Ishikawa (cell line): ENCODE data around the gene IFI27.

Experiments used
- CEBPB ChIP-seq: IDR thresholded peaks from 2 replicates; pipeline ENCODE4 v1.6.1; 2012
- CREB1 ChIP-seq: IDR thresholded peaks from 2 replicates; pipeline ENCODE4 v1.6.1; 2012; ENCODE audit warnings: low read depth
- EGR1 ChIP-seq: IDR thresholded peaks from 2 replicates; pipeline ENCODE4 v1.6.1; 2012
- EP300 ChIP-seq: IDR thresholded peaks from 2 replicates; pipeline ENCODE4 v1.6.1; 2012; ENCODE audit warnings: borderline replicate concordance
- FOXM1 ChIP-seq: IDR thresholded peaks from 2 replicates; pipeline ENCODE4 v1.6.1; 2012; ENCODE audit warnings: low read depth, borderline replicate concordance
- NFIC ChIP-seq: IDR thresholded peaks from 2 replicates; pipeline ENCODE4 v1.6.1; 2012
- RAD21 ChIP-seq: IDR thresholded peaks from 2 replicates; pipeline ENCODE4 v1.6.1; 2012; ENCODE audit warnings: low read depth
- TAF1 ChIP-seq: IDR thresholded peaks from 2 replicates; pipeline ENCODE4 v1.6.1; 2012; ENCODE audit warnings: low read depth, mild to moderate bottlenecking
- TCF12 ChIP-seq: IDR thresholded peaks from 2 replicates; pipeline ENCODE4 v1.6.1; 2012; ENCODE audit warnings: low read depth
- TEAD4 ChIP-seq: IDR thresholded peaks from 2 replicates; pipeline ENCODE4 v1.6.1; 2012
- YY1 ChIP-seq: IDR thresholded peaks from 2 replicates; pipeline ENCODE4 v1.6.1; 2012; ENCODE audit warnings: low read depth
- ZBTB7A ChIP-seq: IDR thresholded peaks from 2 replicates; pipeline ENCODE4 v1.6.1; 2012; ENCODE audit warnings: low read depth
- TF ChIP-seq, protein P1 (sequence below): IDR thresholded peaks from 2 replicates; pipeline ENCODE4 v1.6.1; 2012; ENCODE audit warnings: low read depth, mild to moderate bottlenecking
- TF ChIP-seq, protein P2 (sequence below): IDR thresholded peaks from 2 replicates; pipeline ENCODE4 v1.6.1; 2012
- TF ChIP-seq, protein P3 (sequence below): IDR thresholded peaks from 2 replicates; pipeline ENCODE4 v1.6.1; 2012

The IFI27 gene

DNA sequence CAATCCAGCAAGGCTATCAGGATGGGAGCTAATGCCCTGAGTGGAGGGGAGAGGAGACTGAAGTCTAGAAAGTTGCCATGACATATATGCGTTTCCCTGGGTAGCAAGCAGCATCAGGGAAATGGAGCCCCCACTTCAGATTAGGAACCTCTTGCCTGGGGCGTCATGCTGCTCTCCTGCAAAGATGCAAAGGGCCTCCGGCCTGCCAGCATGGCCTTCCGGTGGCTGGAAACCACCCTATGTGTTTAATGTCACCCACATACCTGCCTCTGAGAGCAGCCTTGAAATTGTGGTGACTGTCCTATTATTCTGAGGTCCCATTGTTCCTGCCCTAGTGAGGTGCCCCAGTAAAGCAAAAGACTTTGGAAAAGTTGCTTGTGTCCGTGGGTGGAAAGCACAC is 28.9 kb downstream of the IFI27 start:
- TF ChIP-seq TCF12 (no peak), NFIC (no peak), CEBPB (no peak), FOXM1 (no peak), YY1 (no peak), RAD21 (no peak), ZBTB7A (no peak), TEAD4 (no peak), TAF1 (no peak), EP300 (no peak), EGR1 (no peak), CREB1 (no peak)
- TF ChIP-seq, protein P1, sequence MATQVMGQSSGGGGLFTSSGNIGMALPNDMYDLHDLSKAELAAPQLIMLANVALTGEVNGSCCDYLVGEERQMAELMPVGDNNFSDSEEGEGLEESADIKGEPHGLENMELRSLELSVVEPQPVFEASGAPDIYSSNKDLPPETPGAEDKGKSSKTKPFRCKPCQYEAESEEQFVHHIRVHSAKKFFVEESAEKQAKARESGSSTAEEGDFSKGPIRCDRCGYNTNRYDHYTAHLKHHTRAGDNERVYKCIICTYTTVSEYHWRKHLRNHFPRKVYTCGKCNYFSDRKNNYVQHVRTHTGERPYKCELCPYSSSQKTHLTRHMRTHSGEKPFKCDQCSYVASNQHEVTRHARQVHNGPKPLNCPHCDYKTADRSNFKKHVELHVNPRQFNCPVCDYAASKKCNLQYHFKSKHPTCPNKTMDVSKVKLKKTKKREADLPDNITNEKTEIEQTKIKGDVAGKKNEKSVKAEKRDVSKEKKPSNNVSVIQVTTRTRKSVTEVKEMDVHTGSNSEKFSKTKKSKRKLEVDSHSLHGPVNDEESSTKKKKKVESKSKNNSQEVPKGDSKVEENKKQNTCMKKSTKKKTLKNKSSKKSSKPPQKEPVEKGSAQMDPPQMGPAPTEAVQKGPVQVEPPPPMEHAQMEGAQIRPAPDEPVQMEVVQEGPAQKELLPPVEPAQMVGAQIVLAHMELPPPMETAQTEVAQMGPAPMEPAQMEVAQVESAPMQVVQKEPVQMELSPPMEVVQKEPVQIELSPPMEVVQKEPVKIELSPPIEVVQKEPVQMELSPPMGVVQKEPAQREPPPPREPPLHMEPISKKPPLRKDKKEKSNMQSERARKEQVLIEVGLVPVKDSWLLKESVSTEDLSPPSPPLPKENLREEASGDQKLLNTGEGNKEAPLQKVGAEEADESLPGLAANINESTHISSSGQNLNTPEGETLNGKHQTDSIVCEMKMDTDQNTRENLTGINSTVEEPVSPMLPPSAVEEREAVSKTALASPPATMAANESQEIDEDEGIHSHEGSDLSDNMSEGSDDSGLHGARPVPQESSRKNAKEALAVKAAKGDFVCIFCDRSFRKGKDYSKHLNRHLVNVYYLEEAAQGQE = no peak
- TF ChIP-seq, protein P2, sequence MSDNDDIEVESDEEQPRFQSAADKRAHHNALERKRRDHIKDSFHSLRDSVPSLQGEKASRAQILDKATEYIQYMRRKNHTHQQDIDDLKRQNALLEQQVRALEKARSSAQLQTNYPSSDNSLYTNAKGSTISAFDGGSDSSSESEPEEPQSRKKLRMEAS = no peak
- TF ChIP-seq, protein P3, sequence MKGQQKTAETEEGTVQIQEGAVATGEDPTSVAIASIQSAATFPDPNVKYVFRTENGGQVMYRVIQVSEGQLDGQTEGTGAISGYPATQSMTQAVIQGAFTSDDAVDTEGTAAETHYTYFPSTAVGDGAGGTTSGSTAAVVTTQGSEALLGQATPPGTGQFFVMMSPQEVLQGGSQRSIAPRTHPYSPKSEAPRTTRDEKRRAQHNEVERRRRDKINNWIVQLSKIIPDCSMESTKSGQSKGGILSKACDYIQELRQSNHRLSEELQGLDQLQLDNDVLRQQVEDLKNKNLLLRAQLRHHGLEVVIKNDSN = no peak

DNA sequence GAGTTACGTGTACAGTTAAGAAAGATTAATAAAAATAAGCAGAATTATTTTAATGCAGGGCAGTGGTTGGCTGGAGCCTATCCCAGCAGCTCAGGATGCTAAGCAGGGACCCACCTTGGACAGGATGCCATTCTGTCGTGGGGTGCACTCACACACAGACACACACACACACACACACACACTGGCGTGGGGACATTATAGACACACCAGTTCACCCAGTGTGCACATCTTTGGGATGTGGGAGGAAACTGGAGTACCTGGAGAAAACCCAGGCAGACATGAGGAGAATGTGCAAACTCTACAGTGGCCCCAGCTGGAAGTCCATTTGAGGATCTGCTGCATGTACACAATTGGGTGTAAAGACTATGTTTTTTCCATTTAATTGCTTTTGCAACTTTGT is 31.7 kb downstream of the IFI27 start:
- TF ChIP-seq CREB1 = no peak
- no peak for TF ChIP-seq EGR1
- no peak for TF ChIP-seq TCF12
- no peak for TF ChIP-seq TAF1
- TF ChIP-seq CEBPB = no peak

DNA sequence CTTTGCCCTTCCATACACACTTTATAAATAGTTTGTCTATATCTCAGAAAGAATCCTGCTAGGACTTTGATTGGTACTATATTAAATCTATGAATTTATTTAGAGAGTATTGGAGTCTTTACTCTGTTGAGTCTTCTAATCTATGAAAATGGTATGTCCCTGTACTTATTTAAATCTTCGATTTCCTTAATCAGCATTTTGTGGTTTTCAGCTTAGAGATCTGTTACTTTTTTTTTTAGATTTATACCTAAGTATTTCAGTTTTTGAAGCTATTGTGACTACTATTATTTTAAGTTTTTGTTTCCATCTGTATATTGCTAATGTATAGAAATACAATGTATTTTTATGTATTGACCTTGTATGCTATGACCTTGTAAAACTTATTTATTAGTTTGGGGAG is 32.3 kb downstream of the IFI27 start:
- TF ChIP-seq YY1 (no peak), TAF1 (no peak), ZBTB7A (no peak), EP300 (no peak), TCF12 (no peak), RAD21 (no peak), NFIC (no peak), CREB1 (no peak), CEBPB (no peak), TEAD4 (no peak), EGR1 (no peak), FOXM1 (no peak)
- TF ChIP-seq, protein P1 = no peak
- TF ChIP-seq, protein P2 = no peak
- TF ChIP-seq, protein P3 = no peak

DNA sequence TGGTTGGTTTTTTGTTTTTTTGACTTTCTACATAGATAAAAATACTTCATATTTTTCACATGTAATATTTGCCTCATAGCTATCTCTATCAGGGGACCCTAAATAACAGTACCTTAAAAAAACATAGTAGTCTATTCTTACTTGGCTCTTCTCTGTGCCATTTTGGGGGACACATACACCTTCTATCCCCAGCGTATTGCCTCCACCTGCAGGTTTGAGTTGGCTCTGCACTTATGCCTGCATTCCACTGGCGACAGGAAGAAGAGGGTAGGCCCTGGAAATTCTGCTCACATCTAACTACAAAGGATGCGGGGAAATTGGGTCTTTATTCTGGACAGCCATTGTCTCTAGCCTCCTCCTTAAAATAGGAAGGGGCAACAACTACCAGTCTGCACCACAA is 32.7 kb downstream of the IFI27 start:
- peak; percentile 39; the same call in 1 of the 2 replicates for TF ChIP-seq RAD21
- TF ChIP-seq, protein P3 = no peak

DNA sequence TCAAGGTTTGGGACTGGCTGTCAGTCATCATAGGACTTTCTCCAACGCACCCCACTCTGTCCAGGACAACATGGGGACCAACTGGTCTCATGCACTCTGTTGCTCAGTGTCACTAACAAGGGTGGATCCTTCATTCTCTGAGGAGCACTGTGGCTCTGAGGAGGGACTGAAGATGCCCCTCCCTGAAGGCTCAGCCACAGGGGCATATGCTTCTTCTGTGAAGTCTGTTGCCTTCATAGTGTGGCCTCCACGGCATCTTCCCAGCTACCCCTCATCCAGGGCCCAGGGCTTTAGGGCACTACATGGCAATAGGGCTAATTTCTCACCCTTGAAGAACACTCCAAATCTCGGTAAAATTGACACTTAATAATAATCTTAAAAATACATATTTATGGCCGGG is 33.2 kb downstream of the IFI27 start:
- TF ChIP-seq CEBPB (no peak), YY1 (no peak), TAF1 (no peak), EP300 (no peak), RAD21 (no peak), EGR1 (no peak)
- TF ChIP-seq, protein P2 = no peak
- TF ChIP-seq, protein P3 = no peak

DNA sequence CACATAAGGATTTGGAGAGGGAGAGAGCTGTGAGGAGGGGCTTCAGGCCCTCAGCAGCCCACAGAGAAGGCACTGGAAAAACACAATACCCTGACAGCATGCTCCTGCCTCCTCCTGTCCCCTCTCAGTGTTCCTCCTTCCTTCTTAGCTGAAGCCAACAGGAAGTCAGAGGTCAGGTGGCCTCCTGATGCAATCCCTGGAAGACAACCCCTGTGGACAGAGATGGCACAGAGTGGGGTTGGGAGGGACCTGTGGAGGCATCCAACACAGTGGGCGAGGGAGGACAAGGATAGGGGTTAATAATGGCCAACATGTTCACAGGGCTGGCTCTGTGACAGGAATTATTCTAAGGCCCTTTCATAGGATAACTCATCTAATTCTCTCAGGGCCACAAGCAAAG is 34.2 kb downstream of the IFI27 start:
- TF ChIP-seq ZBTB7A (no peak), TEAD4 (no peak), CREB1 (no peak), TCF12 (no peak), EGR1 (no peak), RAD21 (no peak), CEBPB (no peak), EP300 (no peak), YY1 (no peak), TAF1 (no peak), FOXM1 (no peak), NFIC (no peak)
- TF ChIP-seq, protein P2 = no peak
- TF ChIP-seq, protein P3 = no peak
- TF ChIP-seq, protein P1 = no peak
